HepG2 (cell line): ENCODE data around the gene VWA3B. TPM values are rescaled to one million over a fixed set of nuclear protein-coding genes. Genes with fewer than 3 reads are reported as not detected.

ENCODE experiments used
- ATAC-seq: fragments of 200-7000 bp; cut with Tn5 transposase; 3 replicates; pipeline ENCODE4 v1.9.1; 2020; ENCODE audit warnings: mild to moderate bottlenecking, moderate library complexity
- BruUV-seq: library from RNA; stranded (reverse); fragments of 400-500 nt; replicated peaks from 2 replicates; lab custom pipeline; 2021; lab: Mats Ljungman, UMichigan
- CTCF ChIA-PET: fragments of 300-600 bp; formaldehyde crosslinking; extraction: SDS; loops from one replicate; lab custom pipeline; 2021; ENCODE audit warnings: low total read pairs, inconsistent platforms, low intra/inter-chr PET ratio; lab: Yijun Ruan, JAX
- POLR2A ChIA-PET: fragments of 350-600 bp; sonication (Branson Sonifier 250); formaldehyde crosslinking; loops from one replicate; lab custom pipeline; 2020; ENCODE audit warnings: antibody characterized with exemption, inconsistent platforms; lab: Yijun Ruan, JAX
- DNase-seq: peaks from one replicate; pipeline ENCODE4 v3.0.0-alpha.2; 2015; ENCODE audit warnings: low spot score
- FAIRE-seq: peaks from 3 replicates; lab custom pipeline; 2011; peaks lifted over from hg19 to GRCh38; lab: Jason Lieb, UNC
- H2AFZ ChIP-seq: one replicate; pipeline ENCODE4 v1.6.1; 2011; ENCODE audit warnings: low read length, inconsistent platforms
- H3K27ac ChIP-seq: fragments of 300-600 bp; 3 replicates; pipeline ENCODE4 v1.8.0; 2011; ENCODE audit warnings: mixed run types, mild to moderate bottlenecking, mixed read lengths, low read length, inconsistent platforms; ENCODE audit not compliant: insufficient read depth; ENCODE audit errors: extremely low read length
- H3K27me3 ChIP-seq, 2 experiments: fragments of 200-600 bp in 1 of 2; 2 replicates in 1 of 2; 3 replicates in 1 of 2; pipeline versions ENCODE4 v1.6.0 to v1.8.0; 2011; ENCODE audit warnings: low read length in 2 of 2, mild to moderate bottlenecking in 2 of 2, moderate library complexity in 2 of 2, inconsistent platforms in 1 of 2; ENCODE audit not compliant: insufficient read depth in 2 of 2, control insufficient read depth in 1 of 2
- H3K36me3 ChIP-seq, 2 experiments: fragments of 200-600 bp in 1 of 2; replicated peaks in 1 of 2; 2 replicates in 1 of 2; 3 replicates in 1 of 2; pipeline versions ENCODE4 v1.5.1 to v1.8.0; 2011; ENCODE audit warnings: low read length in 2 of 2, inconsistent platforms in 1 of 2; ENCODE audit not compliant: insufficient read depth in 2 of 2, control insufficient read depth in 1 of 2
- H3K4me1 ChIP-seq: 2 replicates; pipeline ENCODE4 v1.5.1; 2012; ENCODE audit warnings: low read length, inconsistent platforms; ENCODE audit not compliant: insufficient read depth
- H3K4me2 ChIP-seq: 2 replicates; pipeline ENCODE4 v1.6.0; 2011; ENCODE audit warnings: low read depth, low read length, inconsistent platforms
- H3K4me3 ChIP-seq, 3 experiments: fragments of 200-600 bp in 1 of 3; sonication (generic), shearing (Covaris generic) in 1 of 3; replicated peaks in 1 of 3; 2 replicates each; pipeline ENCODE4 v1.5.1; 2011 to 2016; ENCODE audit warnings: low read length in 3 of 3, inconsistent platforms in 2 of 3, low read depth in 2 of 3, mild to moderate bottlenecking in 2 of 3, control low read depth in 1 of 3, mixed read lengths in 1 of 3; ENCODE audit not compliant: insufficient read depth in 1 of 3
- H3K79me2 ChIP-seq: one replicate; pipeline ENCODE4 v1.6.1; 2011; ENCODE audit warnings: low read length, inconsistent platforms; ENCODE audit not compliant: insufficient read depth
- H3K9ac ChIP-seq: 2 replicates; pipeline ENCODE4 v1.6.0; 2011; ENCODE audit warnings: mild to moderate bottlenecking, low read depth, low read length, inconsistent platforms; ENCODE audit not compliant: insufficient read depth
- H3K9me3 ChIP-seq: 2 replicates; pipeline ENCODE4 v1.5.1; 2012; ENCODE audit warnings: mild to moderate bottlenecking, low read length
- H4K20me1 ChIP-seq: 2 replicates; pipeline ENCODE4 v1.6.0; 2011; ENCODE audit warnings: inconsistent platforms, mild to moderate bottlenecking, low read length, moderate library complexity; ENCODE audit not compliant: insufficient read depth
- ATAD3A ChIP-seq: sonication (generic); formaldehyde crosslinking; IDR thresholded peaks from 2 replicates; pipeline ENCODE4 v1.4.0; 2020; ENCODE audit warnings: missing genetic modification reagents
- ATF7-NPFF ChIP-seq: sonication (generic); formaldehyde crosslinking; IDR thresholded peaks from 2 replicates; pipeline ENCODE4 v1.8.1; 2023; ENCODE audit warnings: mild to moderate bottlenecking, low read depth, missing genetic modification reagents, moderate library complexity
- CAMTA2 ChIP-seq: sonication (generic); formaldehyde crosslinking; IDR thresholded peaks from 2 replicates; pipeline ENCODE4 v1.4.0; 2020; ENCODE audit warnings: mild to moderate bottlenecking, missing genetic modification reagents, borderline replicate concordance
- CBX5 ChIP-seq: sonication (generic); formaldehyde crosslinking; IDR thresholded peaks from 2 replicates; pipeline ENCODE4 v1.4.0; 2020; ENCODE audit warnings: missing genetic modification reagents, borderline replicate concordance
- DR1 ChIP-seq: sonication (generic); formaldehyde crosslinking; IDR thresholded peaks from 2 replicates; pipeline ENCODE4 v1.8.0; 2021; ENCODE audit warnings: mild to moderate bottlenecking, missing genetic modification reagents, inconsistent platforms
- HMGXB4 ChIP-seq, 2 experiments: sonication (generic) in 1 of 2; formaldehyde crosslinking in 1 of 2; IDR thresholded peaks; 2 replicates each; pipeline versions ENCODE4 v1.4.0 to v1.6.1; 2018 to 2020; ENCODE audit warnings: missing genetic modification reagents in 2 of 2, borderline replicate concordance in 1 of 2, low read depth in 1 of 2, mild to moderate bottlenecking in 1 of 2, missing biosample characterization in 1 of 2
- MIER2 ChIP-seq: IDR thresholded peaks from 2 replicates; pipeline ENCODE4 v1.6.1; 2016; ENCODE audit warnings: missing biosample characterization, missing genetic modification reagents
- NR2F2 ChIP-seq: IDR thresholded peaks from 2 replicates; pipeline ENCODE4 v1.6.1; 2012; ENCODE audit warnings: low read depth, inconsistent platforms, borderline replicate concordance
- RARG ChIP-seq: sonication (generic); formaldehyde crosslinking; IDR thresholded peaks from 2 replicates; pipeline ENCODE4 v1.4.0; 2020; ENCODE audit warnings: low read depth, mild to moderate bottlenecking, missing genetic modification reagents
- SNRNP70 ChIP-seq: fragments of 200-400 bp; formaldehyde crosslinking; IDR thresholded peaks from 2 replicates; pipeline ENCODE4 v1.6.1; 2017; ENCODE audit warnings: mild to moderate bottlenecking, low read depth, low read length, moderate library complexity
- TRAFD1 ChIP-seq: sonication (generic); formaldehyde crosslinking; IDR thresholded peaks from 2 replicates; pipeline ENCODE4 v1.5.1; 2020; ENCODE audit warnings: missing genetic modification reagents, mild to moderate bottlenecking, borderline replicate concordance
- ZBTB2 ChIP-seq: sonication (generic); formaldehyde crosslinking; IDR thresholded peaks from 2 replicates; pipeline ENCODE4 v1.8.0; 2022; ENCODE audit warnings: low read depth, missing genetic modification reagents
- ZNF468 ChIP-seq: sonication (generic); formaldehyde crosslinking; IDR thresholded peaks from 2 replicates; pipeline ENCODE4 v1.8.0; 2022; ENCODE audit warnings: mild to moderate bottlenecking, moderate library complexity, missing genetic modification reagents
- ZNF530 ChIP-seq: sonication (generic); formaldehyde crosslinking; IDR thresholded peaks from 2 replicates; pipeline ENCODE4 v1.5.0; 2020; ENCODE audit warnings: low read depth, mild to moderate bottlenecking, missing genetic modification reagents
- WGBS: methylation state at CpG from one replicate; pipeline ENCODE4 v1.1.6; 2017; ENCODE audit warnings: low lambda C conversion rate; 5-methylcytosine and 5-hydroxymethylcytosine counted together
- in situ Hi-C: cut with HindIII; loops from 2 replicates; pipeline ENCODE4 v1.10.0; 2017; ENCODE audit warnings: low pct_unique_long_range_greater_than_20kb; ENCODE audit not compliant: extremely low pct_ligation_motif_present
- intact Hi-C: fragments of 100-400 bp; cut with micrococcal nuclease; formaldehyde crosslinking; loops from one replicate; pipeline ENCODE4 v1.10.0; 2022; ENCODE audit not compliant: unreplicated experiment
- polyA plus RNA-seq, 8 experiments: library from polyadenylated mRNA; depleted of rRNA in 3 of 8; stranded (reverse) in 7 of 8; unstranded in 1 of 8; fragments of >200 nt; fragmentation: Illumina TruSeq in 4 of 8; extraction: Trizol in 4 of 8; gene quantifications; 2 replicates each; pipeline versions ENCODE4 v1.2.1 to v1.2.3, GENCODE V29; 2011 to 2016; ENCODE audit warnings: low read depth in 4 of 8, missing spikeins in 1 of 8, mixed read lengths in 1 of 8; ENCODE audit not compliant: insufficient read depth in 1 of 8
- total RNA-seq, 5 experiments: library from RNA; depleted of rRNA; stranded (reverse); fragments of >200 nt; fragmentation: Illumina TruSeq; extraction: Trizol; gene quantifications; 2 replicates each; pipeline ENCODE4 v1.2.3, GENCODE V29; 2016; ENCODE audit warnings: low read depth in 1 of 5
- TF ChIP-seq, protein P1 (sequence below): fragments of 450-650 bp; IDR thresholded peaks from 2 replicates; pipeline ENCODE4 v1.6.1; 2017
- TF ChIP-seq, protein P2 (sequence below): sonication (generic); formaldehyde crosslinking; IDR thresholded peaks from 2 replicates; pipeline ENCODE4 v1.5.0; 2020; ENCODE audit warnings: missing genetic modification reagents, mild to moderate bottlenecking, borderline replicate concordance

Gene VWA3B
- total and polyA plus RNA-seq, 2 of the 13 experiments (the other 11 are each of a cell fraction or from before 2014, with no cell fraction given): not detected

DNA sequence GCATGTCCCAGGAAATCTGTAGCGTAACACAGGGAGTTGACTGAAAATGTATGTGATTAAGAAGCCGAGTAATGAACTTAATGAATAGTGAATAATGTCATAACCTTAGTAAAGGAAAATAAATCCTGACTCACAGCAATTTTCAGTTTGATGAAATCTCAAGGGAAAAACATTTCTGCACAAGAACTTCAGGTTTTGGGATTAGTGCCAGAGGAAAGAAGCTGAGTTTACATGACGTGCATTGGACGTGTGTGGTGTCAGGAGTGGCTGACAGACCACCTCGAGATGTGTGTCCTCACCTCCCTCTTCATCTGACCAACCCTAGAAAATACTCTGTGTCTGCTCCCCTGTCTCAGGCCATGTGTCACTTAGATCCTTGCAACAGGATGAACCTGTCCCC is 39.1 kb downstream of the VWA3B start:
- BruUV-seq: no TSS peak
- 28% methylated on average over 5 of the region's 5 CpGs for WGBS
- H3K4me2 ChIP-seq: no peak overlapping the region
- in situ Hi-C loops: no loop called here
- H3K9me3 ChIP-seq: no peaks in the 10 kb centered on the region
- ATAC-seq (no peak), FAIRE-seq (no peak), DNase-seq (no peak)
- H3K4me1 ChIP-seq: no peaks in the 10 kb centered on the region
- no peaks in the 10 kb centered on the region for H4K20me1 ChIP-seq
- POLR2A ChIA-PET: no interaction called here
- CTCF ChIA-PET: no interaction called here
- no peak overlapping the region for H3K4me3 ChIP-seq
- H2AFZ ChIP-seq: no peak overlapping the region
- TF ChIP-seq DR1 (CRISPR knock-in tag) (no peak), CAMTA2 (CRISPR knock-in tag) (no peak), ZBTB2 (no peak), CBX5 (CRISPR knock-in tag) (no peak), ATAD3A (CRISPR knock-in tag) (no peak), ZNF530 (no peak), RARG (CRISPR knock-in tag) (no peak), MIER2 (CRISPR knock-in tag) (no peak), ZNF468 (CRISPR knock-in tag) (no peak), HMGXB4 (CRISPR knock-in tag; IDR thresholded peaks at IDR 0.05; ENCODE audit: borderline replicate concordance in 1 of 2, low read depth in 1 of 2) (no peak), NR2F2 (no peak), TRAFD1 (CRISPR knock-in tag) (no peak), ATF7-NPFF (CRISPR knock-in tag) (no peak), SNRNP70 (no peak)
- TF ChIP-seq, protein P1, sequence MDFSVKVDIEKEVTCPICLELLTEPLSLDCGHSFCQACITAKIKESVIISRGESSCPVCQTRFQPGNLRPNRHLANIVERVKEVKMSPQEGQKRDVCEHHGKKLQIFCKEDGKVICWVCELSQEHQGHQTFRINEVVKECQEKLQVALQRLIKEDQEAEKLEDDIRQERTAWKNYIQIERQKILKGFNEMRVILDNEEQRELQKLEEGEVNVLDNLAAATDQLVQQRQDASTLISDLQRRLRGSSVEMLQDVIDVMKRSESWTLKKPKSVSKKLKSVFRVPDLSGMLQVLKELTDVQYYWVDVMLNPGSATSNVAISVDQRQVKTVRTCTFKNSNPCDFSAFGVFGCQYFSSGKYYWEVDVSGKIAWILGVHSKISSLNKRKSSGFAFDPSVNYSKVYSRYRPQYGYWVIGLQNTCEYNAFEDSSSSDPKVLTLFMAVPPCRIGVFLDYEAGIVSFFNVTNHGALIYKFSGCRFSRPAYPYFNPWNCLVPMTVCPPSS: no peak
- TF ChIP-seq, protein P2, sequence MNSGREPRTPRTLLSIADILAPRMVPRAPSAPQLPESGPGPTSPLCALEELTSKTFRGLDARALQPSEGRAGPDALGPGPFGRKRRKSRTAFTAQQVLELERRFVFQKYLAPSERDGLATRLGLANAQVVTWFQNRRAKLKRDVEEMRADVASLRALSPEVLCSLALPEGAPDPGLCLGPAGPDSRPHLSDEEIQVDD: no peak
- H3K9ac ChIP-seq: no peak overlapping the region
- intact Hi-C loops: no loop called here
- no peaks in the 10 kb centered on the region for H3K36me3 ChIP-seq
- H3K79me2 ChIP-seq: no peaks in the 10 kb centered on the region
- peaks cover 4 to 67% of the 10 kb centered on the region in 2 experiments; a peak in 4 of 5 replicates for H3K27me3 ChIP-seq
- H3K27ac ChIP-seq: no peak overlapping the region
